Islet precursor cell (in vitro differentiated cells): ENCODE measurements around the gene CCDC184.

Source experiments
- DNase-seq: peaks from one replicate; pipeline ENCODE4 v3.0.0-alpha.2; 2018

CCDC184 gene

DNA sequence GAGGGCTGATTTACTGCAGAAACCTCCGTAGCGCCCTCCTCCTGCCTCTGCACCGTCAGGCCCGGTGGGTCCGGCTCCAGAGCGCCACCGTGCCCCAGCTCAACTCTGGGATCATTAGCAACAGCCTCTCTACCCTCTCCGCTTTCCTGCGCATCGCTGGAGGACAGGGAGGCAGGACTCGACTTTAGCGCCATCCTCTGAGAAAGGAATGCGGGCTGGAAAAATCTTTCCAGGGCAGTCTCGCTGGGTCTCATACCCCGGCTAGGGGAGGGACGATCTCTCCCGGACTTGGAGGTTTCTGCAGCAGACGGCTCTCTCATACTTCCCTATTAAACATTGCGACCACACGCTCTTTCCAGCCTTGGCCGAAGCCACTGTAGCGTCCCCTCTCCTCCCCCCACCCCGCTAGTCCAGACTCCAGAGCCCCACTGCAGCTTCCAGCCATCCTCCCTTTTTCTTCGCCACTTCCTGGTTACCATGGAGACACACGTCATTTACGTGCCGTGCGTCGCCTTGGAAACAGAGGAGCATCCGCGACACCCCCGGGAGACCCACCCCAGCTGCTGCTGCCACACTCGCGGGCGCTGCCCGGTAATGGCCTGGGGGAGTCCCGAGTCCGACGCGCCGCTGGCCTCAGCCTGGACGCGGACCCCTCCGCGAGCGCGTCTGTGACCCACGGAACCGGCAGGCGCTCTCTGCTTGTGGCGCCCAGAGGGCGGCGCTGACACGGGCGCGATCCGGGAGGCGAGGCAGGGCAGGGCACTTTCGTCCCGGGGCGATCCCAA is at the start of gene CCDC184:
Gene CCDC184, plus strand, starts transcription at position 554 of the 785 bp plus-strand sequence. CDS start 479 bp downstream, outside the sequence.
- DNase-seq, result peak; percentile 91

DNA sequence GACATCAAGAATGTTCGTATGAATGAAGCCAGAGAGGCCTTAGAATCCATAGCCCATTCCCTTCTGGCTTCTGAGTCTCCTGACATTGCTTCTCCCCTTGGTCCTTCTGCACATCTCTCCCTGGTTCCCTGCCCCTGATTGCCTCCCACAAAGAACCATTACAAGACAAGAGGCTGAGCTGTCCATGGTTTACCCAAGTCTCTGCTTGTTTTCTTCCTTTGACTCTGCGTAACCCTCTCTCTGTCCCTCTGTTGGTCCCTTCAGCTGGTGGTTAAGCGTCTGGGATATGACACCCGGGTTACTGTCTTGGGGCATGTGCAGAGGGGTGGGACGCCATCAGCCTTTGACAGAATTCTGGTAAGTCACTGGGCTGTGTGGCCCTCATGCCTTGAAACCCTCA is 48.4 kb upstream of the CCDC184 start:
- DNase-seq, result no peak

DNA sequence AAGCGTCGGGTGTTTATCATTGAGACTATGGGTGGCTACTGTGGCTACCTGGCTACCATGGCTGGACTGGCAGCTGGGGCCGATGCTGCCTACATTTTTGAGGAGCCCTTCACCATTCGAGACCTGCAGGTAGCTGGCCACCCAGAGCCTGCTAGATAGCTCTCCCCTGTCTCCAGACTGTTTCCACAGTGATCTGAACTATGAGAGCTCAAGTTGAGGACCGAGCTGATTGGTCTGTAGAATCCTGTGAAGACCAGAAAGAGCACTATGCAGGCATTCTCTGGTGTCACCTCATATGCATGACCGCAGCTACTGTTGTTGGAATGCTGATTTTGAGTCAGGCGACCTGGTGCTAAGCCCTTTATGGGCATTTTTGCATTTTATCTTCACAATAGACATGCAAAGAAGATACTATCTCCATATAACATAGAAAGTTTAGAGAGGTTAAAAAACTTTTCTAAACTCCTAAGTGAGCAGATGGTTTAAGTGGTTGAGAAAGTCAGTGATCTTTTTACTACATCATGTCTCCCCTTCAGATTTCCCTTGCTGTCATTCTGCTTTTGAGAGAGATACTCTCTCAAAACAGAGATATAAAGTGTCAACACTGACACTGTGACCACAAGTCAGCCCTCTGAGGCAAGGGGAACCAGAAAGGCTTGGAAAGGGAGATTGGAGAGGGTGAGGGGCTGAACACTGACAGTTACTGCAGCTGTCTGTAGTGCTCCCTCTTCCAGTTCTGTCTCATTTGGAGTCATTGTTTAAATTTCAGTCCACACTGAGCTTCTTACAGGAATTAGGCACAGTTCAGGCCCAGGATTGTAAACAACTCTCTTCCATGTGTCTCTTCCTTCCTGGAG is 40.4 kb upstream of the CCDC184 start:
- DNase-seq, result no peak

DNA sequence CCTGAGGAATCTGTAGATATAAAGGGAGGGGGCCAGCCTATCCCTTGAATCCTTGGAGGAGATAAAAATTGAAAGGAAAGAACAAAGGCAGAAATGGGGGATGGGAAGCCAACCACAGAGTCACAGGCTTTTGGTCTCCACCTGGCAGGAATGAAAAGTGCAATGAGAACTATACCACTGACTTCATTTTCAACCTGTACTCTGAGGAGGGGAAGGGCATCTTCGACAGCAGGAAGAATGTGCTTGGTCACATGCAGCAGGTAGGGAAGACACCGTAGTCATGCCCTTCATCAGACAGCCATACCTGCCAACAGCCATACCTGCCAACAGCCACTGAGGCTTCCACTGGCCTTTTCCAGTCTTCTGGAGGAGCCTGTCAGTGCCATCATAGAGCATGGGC is 39.5 kb upstream of the CCDC184 start:
- no peak for DNase-seq

GRCh38 chr12:48145981-48146380 is 37.5 kb upstream of the CCDC184 start:
- no peak for DNase-seq

DNA sequence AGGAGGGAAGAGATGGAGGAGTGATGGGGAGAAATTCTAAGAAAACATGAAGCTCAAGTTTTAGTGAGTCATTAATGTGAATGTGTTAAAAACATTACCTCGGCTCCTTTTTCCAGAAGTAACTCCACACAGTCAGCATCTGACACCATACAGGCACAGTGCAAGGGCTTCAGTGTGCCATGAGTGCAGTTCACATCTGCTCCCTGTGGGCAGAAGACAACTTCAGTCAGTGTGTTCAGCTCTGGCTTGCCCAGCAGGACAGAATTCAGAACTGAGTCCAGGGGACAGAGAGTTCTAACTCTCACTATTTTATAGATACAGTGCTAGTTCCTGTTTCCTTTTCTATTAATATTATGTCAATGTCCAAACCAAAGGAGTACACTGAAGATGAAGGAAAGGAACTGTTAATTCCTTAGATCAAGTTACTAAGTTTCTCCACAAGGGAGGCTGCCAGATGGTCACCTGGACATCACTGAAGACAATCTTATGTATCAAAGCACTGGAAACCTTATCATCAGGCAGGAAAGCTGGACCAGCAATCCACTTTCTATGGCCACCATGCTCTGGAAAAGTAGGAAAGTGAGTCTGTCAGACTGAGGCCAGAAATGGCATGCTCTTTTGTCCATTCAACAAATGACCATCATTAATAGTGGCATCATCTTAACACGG is 32.2 kb upstream of the CCDC184 start:
- DNase-seq, result peak; percentile 23

GRCh38 chr12:48155786-48156185 is 27.7 kb upstream of the CCDC184 start:
- peak; percentile 5 for DNase-seq

- DNase-seq, result no peak
Observed at GRCh38 chr12:48156652-48157017, 26.8 kb upstream of the CCDC184 start.

DNA sequence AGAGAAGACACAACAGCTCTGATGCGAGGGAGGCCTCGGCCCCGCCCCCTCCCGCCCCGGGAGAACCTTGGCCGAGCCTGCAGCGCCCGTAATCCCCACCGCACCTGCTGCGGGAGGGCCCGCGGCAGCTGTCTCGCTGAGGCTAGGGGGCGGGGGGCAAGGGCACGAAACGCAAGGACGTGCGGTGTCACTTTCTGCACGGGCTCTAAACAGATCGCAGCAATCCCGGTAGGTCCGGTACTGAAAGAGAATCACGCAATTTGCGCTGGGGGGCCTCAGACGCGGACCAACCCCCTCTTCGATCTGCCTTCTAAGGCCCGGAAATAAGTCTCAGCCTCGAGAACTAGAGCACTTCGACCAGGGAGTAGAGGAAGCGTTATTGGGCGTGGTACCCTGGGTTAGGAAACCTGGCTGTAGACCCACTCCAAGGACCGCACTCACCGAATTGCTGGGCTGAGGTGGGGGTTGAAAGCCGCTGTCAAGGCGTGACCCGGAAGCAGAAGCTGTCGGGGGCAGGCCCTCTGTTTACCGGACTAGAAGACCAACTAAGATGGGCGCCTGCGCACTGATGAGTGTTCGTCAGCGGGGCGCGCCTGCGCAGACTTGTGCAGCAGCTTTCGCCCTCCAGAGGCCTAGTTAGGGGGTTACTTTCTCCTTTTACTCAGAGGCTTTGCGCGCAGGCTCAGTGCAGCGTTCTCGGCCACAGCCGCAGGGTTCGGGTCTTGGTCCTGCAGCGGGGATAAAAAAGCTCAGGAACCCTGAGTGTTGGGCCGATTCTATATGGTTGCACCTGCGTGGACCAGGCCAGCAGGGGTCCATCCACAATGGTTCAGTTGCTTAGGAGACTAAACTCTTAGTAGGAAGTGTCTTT is 26.2 kb upstream of the CCDC184 start, which contains the start of gene ASB8:
Gene ASB8, minus strand, starts transcription at position 498 of the 871 bp plus-strand sequence. CDS start 4,019 bp downstream, outside the sequence.
- peak; percentile 100 for DNase-seq

- no peak for DNase-seq
Observed at GRCh38 chr12:48157889-48158370, 25.5 kb upstream of the CCDC184 start.

DNA sequence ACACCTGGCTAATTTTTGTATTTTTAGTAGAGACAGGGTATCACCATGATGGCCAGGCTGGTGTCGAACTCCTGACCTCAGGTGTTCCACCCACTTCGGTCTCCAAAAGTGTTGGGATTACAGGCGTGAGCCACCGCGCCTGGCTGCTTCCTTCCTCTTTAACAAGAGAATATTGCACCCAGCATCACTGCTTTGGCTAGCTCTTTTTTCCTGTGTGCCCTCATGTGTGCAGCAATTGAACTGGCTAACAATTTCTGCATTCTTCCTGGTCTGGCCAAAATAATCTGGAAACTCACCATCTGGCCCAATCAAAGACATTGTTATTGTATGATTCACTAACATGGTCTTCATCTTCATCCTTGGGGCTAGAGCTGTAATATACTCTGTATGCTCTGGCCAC is 23.4 kb upstream of the CCDC184 start:
- peak; percentile 32 for DNase-seq

DNA sequence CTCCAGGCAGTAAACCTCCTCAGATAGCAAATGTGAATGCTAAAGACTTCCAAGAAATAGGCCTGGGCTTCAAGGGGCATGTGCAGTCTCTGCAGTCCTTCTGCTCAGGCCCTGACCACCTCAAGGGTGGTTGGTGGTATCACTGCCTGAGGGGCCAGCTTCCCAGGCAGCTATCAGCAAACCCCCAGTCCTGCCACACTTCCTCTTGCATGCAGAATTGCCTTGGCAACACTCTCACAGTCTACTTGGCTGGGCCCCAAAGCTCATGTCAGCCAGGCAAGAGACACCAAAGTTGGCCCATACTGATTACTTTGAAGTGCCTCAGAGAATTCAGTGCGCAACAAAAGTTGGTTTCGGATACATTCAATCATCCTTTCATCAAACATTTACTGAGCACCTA is 22.6 kb upstream of the CCDC184 start:
- peak; percentile 52 for DNase-seq

DNA sequence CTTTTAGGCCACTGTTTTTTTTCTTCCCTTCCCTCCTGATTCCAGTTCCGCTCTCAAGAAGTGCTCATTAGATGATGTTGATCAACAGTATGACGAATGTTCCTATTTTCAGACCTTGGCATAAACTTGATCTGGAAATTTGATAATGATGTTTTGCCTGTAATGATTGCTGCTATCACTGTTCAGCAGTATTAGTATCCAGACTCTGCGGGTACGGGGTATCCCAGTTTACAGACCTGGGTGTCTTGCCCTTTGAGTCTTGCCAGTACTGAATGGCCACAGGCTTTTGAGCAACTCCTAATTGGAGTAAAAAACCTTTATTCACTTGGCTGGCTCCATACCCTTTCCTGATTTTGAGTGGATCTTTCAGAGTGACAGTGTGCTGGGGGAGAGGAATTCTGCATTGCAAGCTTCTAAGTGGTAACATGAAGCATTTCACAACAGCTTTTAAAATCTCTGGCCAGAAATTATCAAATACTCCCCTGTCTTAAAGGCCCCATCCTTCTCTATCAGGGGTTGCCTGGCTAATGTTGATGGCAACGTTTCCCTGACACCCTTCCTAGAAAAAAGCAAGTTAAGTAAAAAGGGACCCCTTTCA is 20.2 kb upstream of the CCDC184 start:
- peak; percentile 9 for DNase-seq

GRCh38 chr12:48164451-48164850 is 19.0 kb upstream of the CCDC184 start:
- DNase-seq, result no peak

DNA sequence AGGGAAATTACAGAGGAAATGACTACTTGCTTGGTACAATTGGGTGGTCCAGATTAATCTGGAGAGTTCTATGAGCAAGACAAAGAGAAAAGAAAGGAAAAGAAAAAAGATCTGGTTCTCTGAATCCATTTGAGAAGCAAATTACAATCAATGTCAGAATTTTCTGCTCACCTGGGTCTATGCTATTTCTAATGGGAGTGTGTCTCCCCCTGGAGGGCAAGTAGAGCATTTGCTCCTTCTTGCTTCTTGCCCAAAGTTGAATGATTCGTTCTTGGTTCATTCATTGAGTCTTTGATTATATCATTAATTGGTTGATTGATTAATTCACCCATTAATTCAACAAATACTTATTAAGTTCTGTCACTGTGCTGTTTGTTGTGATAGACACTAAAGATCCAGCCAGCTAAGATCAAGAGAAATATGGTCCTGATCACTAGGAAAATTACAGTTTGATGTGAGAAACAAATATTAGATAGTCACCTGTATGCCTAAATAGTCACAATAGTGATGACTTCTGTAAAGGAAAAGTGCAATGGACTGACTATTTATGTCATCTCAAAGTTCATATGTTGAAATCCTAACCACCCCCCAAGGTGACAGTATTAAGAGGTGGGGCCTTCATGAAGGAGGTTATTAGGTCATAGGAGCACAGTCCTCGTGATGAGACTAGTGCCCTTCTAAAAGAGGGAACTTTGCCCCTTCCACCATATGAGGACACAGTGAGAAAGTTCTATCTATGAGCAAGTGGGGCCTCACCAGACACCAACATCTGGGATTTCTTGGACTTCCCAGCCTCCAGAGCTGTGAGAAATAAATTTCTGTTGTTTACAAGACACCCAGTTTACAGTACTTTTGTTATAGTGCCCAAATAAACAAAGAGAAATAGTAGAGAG is 18.1 kb upstream of the CCDC184 start:
- peak; percentile 59 for DNase-seq

DNA sequence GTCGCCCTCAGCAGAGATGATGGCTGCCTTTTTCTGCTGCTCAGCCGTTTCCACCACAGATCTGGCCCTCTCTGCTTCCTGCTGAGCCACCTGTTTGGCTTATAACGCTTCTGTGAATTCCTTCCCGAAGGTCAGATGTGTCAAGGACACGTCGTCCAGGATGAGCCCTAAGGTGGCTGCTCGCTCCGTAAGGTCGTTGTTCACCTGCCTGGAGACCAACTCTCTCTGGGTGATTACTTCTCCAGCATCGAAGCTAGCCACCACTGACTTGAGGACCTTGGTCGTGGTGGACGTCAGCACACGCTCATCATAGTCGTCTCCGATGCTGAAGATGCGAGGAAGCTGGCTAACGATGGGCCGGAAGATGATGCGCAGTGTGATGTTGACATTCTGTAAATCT is 14.4 kb upstream of the CCDC184 start:
- DNase-seq, result peak; percentile 48

DNA sequence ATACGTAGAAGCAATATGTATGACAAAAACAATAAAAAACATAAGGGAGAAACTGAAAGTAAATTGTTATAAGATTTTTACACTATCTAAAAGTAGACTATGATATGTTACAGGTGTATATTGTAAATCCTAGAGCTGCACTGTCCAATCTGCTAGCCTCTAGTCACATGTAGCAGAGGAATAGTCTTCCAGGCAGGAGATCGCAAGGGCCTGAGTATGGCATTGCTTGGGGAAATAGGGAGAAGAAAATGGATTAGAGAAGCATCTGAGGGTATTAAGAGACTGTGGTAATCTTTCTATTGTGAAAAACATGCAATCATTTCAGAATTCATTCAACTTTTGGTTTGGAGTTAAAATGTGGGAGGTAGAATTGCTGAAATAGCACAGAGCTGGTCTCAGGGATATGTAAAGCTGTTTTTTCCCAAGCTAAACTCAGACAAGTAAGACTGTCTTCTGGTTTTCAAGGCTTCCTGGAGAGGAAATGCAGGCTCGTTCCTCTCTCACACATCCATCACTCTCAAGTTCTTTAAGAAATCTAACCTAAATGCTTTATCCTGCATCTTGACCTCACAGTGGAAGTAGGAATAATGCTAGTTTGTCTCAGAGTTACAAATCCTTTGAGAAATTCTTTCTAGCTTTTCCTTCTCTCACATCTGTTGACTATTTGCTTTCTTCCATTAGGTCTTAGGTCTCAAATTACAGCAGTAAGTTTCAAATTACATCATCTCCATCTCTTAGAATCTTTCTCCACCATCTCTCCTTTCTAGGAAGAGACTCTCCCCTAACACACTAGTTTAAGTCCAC is 7.6 kb upstream of the CCDC184 start:
- peak; percentile 20 for DNase-seq

GRCh38 chr12:48176417-48176751 is 7.1 kb upstream of the CCDC184 start:
- DNase-seq, result peak; percentile 5

- peak; percentile 40 for DNase-seq
Observed at GRCh38 chr12:48177982-48178381, 5.5 kb upstream of the CCDC184 start.

- no peak for DNase-seq
Observed at GRCh38 chr12:48179466-48179865, 4.0 kb upstream of the CCDC184 start.
